Iris pigment epithelial cell (primary cell): Measurements from ENCODE around the gene HAGH.

ENCODE experiments used
- DNase-seq: peaks from one replicate; pipeline ENCODE4 v3.0.0-alpha.2; 2011; ENCODE audit warnings: low read depth

The HAGH gene

GRCh38 chr16:1762196-1762878 lies 64.3 kb downstream of the HAGH start:
- no peak for DNase-seq

DNA sequence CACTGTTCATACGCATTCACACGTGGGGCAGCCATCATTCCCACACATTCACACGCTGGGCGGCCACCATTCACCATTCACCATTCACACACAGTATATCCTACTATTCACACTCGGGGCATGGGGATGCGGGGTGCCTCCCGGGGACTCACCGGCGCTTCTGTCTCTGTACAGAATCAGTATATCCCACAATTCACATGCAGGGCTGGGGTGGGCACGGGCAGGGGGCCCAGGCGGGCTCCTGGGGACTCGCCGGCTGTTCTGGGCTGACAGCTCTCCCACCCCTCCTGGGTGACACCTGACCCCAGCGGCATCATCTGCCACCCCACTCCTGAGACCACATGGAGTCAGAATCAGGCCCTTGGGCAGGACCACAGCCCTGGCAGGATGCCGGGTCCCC lies 64.9 kb downstream of the HAGH start:
- DNase-seq: no peak

GRCh38 chr16:1760911-1761310 lies 65.7 kb downstream of the HAGH start:
- no peak for DNase-seq

- no peak for DNase-seq
Observed at GRCh38 chr16:1759511-1759910, 67.1 kb downstream of the HAGH start.

DNA sequence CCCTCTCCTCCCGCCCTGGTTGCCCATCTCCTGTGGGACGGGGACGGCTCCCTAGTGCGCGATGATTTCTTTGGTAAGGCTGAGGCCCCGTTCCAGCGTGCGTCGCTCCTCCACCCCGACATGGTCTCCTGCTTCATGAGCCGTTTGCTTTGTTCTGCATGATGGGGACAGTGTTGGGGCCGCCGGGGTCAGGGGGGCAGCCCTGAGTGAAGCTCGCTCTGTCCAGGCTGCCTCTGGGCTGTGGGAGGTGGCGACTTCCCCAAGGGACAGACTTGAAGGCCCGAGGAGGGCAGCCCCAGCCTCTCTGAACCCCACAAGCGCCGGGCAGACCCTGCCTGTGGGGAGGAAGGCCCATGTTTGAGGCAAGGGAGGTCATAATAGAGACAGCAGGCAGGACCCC lies 67.7 kb downstream of the HAGH start:
- no peak for DNase-seq

DNA sequence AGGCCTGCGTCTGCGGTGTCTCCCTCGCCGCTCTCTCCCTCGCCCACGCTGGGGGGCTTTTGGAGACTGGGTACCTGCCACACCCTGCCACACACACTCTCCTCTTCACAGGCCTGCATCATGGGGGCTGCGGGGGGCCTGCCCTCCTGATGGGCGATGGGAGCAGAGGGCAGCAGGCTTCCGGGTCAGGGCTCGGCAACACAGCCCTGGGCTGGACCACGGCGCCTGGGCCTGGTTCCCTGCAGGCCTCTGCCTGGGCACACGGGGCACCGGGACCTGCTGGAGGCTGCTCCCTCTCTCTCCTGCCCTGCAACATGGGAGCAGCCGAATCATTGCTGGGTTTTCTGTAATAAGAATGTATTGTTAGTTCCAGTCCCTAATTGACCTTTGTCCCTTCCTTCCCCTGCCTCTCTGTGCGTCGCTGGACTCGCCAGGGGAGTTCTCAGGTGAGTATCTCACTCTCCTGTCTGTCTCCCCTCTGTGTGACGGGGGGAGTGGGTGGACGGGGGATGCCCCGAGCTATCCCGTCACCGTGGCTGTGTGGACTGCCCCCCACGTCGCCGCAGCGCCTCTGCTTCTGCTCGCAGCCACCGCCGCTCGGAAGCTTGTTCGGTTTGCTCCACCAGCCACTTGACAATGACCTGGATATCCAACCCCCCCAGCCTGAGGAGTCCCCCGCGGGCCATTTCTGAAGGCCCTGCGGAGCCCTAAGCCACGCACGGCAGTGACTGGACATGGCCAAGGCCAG lies 68.7 kb downstream of the HAGH start:
- DNase-seq: no peak
